GF-D8 (cell line): Measurements from ENCODE around the gene STX1B.
"Not testable (repeated sequence)": the region's sequence is repeated elsewhere in the genome, so short reads cannot be mapped to it uniquely, and the experiment has no call there.

Source experiments
- DNase-seq: peaks from one replicate; lab custom pipeline; 2025; lab: John Stamatoyannopoulos, UW

The STX1B gene

DNA sequence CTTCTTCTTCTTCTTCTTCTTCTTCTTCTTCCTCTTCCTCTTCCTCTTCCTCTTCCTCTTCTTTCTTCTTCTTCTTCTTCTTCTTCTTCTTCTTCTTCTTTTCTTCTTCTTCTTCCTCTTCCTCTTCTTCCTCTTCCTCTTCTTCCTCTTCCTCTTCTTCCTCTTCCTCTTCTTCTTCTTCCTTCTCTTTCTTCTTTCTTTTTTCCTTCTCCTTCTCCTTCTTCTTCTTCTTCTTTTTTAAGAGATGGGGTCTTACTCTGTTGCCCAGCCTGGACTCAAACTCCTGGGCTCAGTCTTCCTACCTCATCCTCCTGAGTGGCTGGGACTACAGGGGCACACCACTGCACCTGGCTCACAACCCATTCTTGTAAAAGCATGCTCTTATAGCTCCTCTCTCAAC is 2.9 kb upstream of the STX1B start:
- DNase-seq = not testable (repeated sequence)

- DNase-seq = not testable (repeated sequence)
Observed at GRCh38 chr16:31011815-31012214, 1.4 kb upstream of the STX1B start.

DNA sequence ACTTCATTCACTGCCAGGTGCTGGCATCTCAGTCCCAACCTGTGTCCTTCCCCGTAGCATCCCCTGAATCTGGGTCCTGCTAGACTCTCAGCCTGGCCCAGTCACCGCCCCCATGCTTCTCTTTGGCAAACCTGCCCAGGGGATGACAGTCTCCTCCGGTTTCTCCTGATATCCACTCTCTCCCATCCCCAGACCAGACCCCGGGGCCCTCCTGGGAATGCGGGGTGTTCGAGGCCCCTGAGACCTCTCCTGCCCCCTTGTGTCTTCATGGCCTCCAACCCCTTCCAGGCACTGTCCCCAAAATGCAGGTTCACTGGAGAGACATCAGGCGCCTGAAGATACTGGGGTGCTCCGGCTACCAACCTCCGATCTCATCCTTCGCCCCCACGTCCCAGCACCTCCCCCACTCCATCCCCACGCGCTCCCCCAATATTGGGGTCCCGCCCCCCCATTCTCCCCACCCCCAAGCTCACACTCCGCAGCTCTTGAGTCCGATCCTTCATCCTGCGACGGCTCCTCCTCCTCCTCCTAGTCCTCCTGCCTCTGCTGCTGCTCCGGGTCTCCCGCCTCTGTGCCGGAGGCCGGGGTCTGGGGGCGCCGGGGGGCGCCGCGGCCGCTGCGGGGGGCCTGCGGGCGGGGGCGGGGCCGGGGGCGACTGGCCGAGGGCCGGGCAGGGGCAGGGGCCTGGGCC is 399 bp downstream of the STX1B start:
- no peak for DNase-seq

GRCh38 chr16:31009120-31009519 is 1.3 kb downstream of the STX1B start:
- DNase-seq = no peak

GRCh38 chr16:31008551-31008950 is 1.9 kb downstream of the STX1B start:
- DNase-seq = no peak

- DNase-seq = no peak
Observed at GRCh38 chr16:31008149-31008548, 2.3 kb downstream of the STX1B start.

DNA sequence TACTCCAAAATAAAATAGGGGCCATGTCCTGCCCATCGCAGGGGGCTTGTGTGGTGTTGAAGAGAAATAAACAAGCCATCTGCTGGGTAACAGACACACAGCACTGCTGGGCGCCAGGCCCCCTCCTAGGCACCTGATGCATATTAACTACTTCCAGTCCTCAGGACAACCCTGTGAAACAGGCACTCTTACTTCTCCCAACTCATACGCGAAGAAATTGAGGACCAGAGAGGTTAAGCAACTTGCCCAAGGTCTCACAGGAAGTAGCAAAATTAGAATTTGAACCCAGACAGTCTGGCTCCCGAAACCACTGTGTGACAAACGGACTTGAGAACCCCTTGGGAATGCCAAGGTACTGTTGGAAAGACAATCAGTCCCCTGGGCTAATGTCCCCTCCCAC is 2.8 kb downstream of the STX1B start:
- DNase-seq = no peak

GRCh38 chr16:31006589-31006988 is 3.8 kb downstream of the STX1B start:
- no peak for DNase-seq

DNA sequence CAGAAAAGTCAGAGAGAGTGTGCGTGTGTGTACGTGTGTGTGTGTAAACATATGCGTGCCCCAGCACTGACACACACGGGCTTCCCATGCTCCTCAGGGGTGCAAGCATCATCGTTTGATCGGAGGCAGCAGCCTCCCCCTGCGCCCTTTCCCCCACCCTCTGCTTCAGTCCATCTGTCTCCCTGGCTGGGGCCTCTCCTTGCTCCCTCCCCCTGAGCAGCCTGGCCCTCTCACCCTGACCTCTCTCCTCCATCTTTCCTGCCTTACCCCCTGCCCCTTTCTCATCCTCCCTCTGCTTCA is 4.4 kb downstream of the STX1B start:
- no peak for DNase-seq

DNA sequence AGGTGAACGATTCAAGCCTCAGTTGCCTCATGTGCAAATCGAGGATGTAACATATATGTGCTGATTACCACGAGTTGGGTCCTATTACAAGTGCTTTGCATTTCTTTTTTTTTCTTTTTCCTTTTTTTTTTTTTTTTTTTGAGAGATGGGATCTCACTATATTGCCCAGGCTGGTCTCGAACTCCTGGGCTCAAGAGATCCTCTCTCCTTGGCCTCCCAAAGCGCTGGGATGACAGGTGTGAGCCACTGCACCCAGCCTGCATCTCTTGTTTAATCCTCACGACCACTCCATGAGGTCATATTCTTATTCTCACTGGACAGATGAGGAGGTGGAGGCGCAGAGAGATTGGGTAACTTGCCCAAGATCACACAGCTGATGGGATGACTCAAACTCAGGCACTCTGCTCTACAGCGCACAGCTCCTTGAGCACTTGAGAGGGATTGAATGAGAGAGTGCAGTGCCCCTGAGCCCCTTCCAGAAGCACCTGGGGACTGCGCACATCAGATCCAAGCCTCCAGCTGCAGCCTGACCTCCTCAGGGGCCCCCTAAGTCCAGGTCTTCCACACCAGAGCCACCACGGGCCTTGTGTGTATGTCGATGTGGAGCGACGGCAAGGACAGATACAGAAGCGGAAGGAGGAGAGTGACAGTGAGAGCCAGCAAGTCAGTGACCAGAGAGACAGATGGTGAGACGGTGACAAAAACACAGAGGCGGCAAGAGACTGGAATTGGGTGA is 4.9 kb downstream of the STX1B start:
- DNase-seq = no peak

DNA sequence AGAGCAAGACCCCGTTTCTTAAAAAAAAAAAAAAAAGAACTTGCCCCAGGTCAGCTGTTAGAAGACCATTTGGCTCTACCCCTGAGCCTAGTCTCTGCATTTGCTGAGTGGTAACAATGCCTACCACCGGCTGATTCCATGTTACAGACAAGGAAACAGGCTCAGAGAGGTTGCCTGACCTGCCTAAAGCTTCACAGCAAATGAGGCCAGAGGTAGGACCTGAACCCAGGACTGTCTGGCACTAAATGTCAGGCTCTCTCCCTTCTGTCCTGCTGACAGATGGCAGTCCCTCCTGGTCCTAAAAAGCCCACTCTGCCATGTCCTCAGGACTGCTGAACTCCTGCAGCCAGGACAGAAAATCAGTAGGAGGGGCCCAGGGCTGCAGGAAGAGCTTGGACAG is 5.8 kb downstream of the STX1B start:
- DNase-seq = no peak

- DNase-seq = no peak
Observed at GRCh38 chr16:31003744-31004143, 6.7 kb downstream of the STX1B start.

DNA sequence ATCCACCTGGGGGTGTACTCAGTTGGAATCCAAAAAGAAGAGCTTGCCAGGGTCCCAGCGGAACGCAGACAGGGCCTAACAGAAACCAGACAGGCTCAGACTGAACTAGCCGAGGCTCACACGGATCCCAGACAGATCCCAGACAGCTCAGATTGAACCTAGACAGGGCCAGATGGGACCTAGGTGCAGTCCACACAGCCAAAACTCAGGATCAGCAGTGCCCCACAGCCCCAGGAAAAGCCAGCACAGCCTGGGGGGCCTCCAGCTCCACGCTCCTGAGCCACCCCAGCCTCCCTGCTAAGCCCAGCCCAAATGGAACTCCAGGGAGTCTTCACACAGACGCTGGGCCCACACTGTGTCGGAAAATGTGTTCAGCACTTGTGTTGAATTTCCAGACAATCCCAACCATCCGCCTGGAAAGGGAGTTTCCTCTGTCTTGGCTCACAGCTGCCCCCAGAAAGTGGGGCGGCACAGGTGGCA is 7.5 kb downstream of the STX1B start:
- no peak for DNase-seq

- no peak for DNase-seq
Observed at GRCh38 chr16:31002250-31002700, 8.2 kb downstream of the STX1B start.

GRCh38 chr16:31001507-31002249 is 8.8 kb downstream of the STX1B start:
- DNase-seq = no peak

DNA sequence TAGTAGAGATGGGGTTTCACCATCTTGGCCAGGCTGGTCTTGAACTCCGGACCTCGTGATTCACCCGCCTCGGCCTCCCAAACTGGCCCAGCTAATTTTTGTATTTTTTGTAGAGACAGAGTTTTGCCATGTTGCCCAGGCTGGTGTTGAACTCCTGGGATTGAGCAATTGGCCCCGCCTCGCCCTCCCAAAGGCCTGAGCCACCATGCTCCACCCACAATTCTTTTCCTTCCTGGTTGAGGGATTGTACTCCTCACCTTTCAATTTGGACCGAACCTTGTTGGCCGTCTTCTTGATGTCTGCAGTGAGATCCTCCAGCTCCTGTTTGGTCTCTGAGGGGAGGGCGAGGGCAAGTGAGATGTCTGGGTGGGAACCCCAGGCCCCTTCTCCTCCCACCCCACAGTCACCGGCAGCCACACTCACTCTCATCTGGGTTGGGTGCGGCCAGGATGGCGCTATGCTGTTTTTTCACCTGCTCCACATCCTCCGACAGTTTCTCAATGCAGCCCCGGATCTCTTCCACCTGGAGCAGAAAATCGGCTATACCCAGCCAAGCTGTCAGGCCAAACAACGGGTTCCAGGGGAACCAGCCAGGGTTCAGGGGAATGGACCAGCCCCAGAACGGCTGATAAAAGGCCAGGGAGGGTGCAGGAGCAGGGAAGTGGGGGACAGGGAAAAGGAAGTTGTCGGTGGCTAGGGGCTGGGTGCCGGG is 9.6 kb downstream of the STX1B start:
- no peak for DNase-seq

- no peak for DNase-seq
Observed at GRCh38 chr16:30998852-30999761, 11.3 kb downstream of the STX1B start.

GRCh38 chr16:30997725-30998711 is 12.4 kb downstream of the STX1B start:
- no peak for DNase-seq

DNA sequence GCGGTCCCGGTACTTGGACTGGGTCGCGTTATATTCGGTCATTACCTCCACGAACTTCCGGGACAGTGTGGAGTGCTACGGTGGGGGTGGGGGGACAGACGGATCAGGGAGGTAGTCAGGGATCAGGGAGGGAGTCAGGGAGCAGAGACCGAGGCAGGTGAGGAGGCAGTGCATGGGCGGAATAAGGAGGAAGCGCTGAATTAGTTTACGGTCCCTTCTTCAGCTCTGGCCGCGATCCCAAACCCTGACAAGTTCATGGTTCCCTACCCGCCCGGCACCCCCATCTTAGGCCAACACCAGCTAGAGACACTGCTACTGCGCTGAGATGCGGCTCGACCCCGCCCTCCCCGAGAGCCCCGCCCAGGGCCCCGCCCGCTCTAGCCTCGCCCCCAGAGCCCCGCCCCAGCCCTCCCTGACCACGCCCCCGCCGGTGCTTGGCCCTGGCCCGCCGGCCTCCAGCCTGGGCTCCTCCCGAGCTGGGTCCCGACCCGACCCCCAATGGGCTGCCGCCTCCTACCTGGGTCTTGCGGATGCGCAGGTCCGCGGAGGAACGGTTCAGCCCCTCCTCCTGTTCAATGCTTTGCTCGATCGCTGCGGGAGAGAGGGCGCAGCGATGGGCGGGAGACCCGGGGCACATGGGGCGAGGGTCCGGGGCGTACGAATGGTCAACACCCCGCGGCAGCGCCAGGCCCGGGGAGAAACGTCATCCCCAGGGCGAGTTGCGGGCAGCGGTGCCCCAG is 13.3 kb downstream of the STX1B start:
- no peak for DNase-seq
